Measurements from ENCODE around the gene RBPJL. TPM values are rescaled to one million over a fixed set of nuclear protein-coding genes. Genes with fewer than 3 reads are reported as not detected.

The RBPJL gene
- total RNA-seq, 1 donor from 2014 or later = not detected

- no peak overlapping the region for H3K4me3 ChIP-seq
- H3K9me3 ChIP-seq = no peaks in the 10 kb centered on the region
- ATAC-seq (no peak), DNase-seq (no peak)
- H3K27ac ChIP-seq = no peak overlapping the region
- H3K36me3 ChIP-seq = no peaks in the 10 kb centered on the region
- TF ChIP-seq, protein P1, sequence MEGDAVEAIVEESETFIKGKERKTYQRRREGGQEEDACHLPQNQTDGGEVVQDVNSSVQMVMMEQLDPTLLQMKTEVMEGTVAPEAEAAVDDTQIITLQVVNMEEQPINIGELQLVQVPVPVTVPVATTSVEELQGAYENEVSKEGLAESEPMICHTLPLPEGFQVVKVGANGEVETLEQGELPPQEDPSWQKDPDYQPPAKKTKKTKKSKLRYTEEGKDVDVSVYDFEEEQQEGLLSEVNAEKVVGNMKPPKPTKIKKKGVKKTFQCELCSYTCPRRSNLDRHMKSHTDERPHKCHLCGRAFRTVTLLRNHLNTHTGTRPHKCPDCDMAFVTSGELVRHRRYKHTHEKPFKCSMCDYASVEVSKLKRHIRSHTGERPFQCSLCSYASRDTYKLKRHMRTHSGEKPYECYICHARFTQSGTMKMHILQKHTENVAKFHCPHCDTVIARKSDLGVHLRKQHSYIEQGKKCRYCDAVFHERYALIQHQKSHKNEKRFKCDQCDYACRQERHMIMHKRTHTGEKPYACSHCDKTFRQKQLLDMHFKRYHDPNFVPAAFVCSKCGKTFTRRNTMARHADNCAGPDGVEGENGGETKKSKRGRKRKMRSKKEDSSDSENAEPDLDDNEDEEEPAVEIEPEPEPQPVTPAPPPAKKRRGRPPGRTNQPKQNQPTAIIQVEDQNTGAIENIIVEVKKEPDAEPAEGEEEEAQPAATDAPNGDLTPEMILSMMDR (IDR thresholded peaks at IDR 0.05) = no peak
- intact Hi-C loops (cut with DNase I) = loop anchor here (5.0 kb wide), 1 partner anchor 119 kb away; no protein-coding TSS in a partner anchor
- no peaks in the 10 kb centered on the region for H3K4me1 ChIP-seq
- peaks cover 28% of the 10 kb centered on the region for H3K27me3 ChIP-seq (ENCODE audit: low read depth)
Observed at GRCh38 chr20:45318386-45318939, 11.8 kb downstream of the RBPJL start.

DNA sequence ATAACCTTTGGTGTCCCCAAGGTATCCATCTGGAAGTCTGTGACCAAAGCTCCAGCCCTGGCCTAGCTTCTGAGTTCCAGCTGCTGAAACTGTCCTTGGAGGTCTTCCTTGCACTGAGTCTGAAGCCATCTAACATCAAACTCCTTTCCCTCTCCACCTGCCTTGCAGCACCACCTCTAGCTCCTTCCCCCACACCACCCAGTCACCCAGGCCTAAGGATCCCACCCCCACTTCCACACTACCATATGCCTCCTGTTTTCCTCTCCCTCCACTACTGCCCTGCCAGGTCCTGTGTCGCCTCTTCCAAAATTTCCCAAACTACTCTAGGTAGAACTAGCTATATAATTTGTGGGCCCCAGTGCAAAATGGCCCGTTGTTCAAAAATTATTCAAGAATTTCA is 12.3 kb downstream of the RBPJL start:
- ATAC-seq = no peak
- H3K9me3 ChIP-seq = no peaks in the 10 kb centered on the region
- no peak overlapping the region for H3K27ac ChIP-seq
- intact Hi-C loops (cut with DNase I) = loop anchor here (5.0 kb wide), 1 partner anchor 118 kb away; no protein-coding TSS in a partner anchor
- no peaks in the 10 kb centered on the region for H3K4me1 ChIP-seq
- DNase-seq = no peak
- H3K4me3 ChIP-seq = no peak overlapping the region
- TF ChIP-seq, protein P1 (IDR thresholded peaks at IDR 0.05) = no peak
- no peaks in the 10 kb centered on the region for H3K36me3 ChIP-seq
- H3K27me3 ChIP-seq (ENCODE audit: low read depth) = peaks cover 23% of the 10 kb centered on the region

GRCh38 chr20:45320948-45321595 is 14.4 kb downstream of the RBPJL start:
- peaks cover 8% of the 10 kb centered on the region for H3K27me3 ChIP-seq (ENCODE audit: low read depth)
- no peak overlapping the region for H3K27ac ChIP-seq
- H3K36me3 ChIP-seq = peaks cover 4% of the 10 kb centered on the region
- DNase-seq (no peak), ATAC-seq (peak in 1 of 2 donors; percentile 31)
- TF ChIP-seq, protein P1 (IDR thresholded peaks at IDR 0.05) = no peak
- intact Hi-C loops (cut with DNase I) = no loop called here
- no peaks in the 10 kb centered on the region for H3K9me3 ChIP-seq
- no peaks in the 10 kb centered on the region for H3K4me1 ChIP-seq
- H3K4me3 ChIP-seq = no peak overlapping the region

DNA sequence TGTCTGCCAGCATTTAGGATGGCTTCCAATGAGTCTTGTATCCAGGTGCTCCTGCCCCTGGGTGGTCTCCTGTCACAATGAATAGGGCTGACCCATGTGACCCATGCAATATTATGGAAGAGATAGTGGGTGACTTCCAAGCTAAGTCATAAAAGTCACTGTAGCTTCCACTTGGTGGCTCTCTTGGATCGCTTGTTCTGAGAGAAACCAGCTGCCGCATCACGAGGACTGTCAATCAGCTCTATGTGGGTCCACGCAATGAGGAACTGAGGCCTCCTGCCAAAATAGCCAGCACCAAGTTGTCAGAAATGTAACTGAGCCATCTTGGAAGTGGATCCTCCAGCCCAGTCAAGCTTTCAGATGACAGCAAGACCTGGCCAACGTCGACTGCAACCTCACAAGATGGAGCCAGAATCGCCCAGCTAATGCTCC is 16.3 kb downstream of the RBPJL start:
- H3K9me3 ChIP-seq = no peaks in the 10 kb centered on the region
- H3K27me3 ChIP-seq (ENCODE audit: low read depth) = no peaks in the 10 kb centered on the region
- no peak overlapping the region for H3K27ac ChIP-seq
- H3K4me1 ChIP-seq = no peaks in the 10 kb centered on the region
- peak; percentile 78 for DNase-seq
- intact Hi-C loops (cut with DNase I) = no loop called here
- H3K36me3 ChIP-seq = peaks cover 22% of the 10 kb centered on the region
- ATAC-seq = peak; percentile 69 to 77
- TF ChIP-seq, protein P1 (IDR thresholded peaks at IDR 0.05) = peak; percentile 33
- no peak overlapping the region for H3K4me3 ChIP-seq

DNA sequence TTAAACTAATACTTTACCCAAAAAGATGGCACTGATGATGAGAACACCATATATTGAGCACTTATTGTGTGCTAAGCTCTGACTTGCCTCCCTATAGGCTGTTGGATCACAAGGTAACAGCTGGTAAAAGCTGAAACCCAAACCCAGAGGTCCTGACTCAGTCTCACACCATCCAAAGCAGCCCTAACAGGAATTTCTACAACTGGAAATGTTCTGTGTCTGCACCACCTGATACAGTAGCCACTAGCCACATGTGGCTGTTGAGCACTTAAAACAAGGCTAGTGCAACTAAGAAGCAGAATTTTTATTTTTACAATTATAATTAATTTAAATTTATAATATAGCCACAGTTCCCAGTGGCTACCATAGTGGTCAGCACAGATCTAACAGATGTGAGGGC is 17.1 kb downstream of the RBPJL start:
- ATAC-seq (peak; percentile 11 to 19), DNase-seq (no peak)
- TF ChIP-seq, protein P1 (IDR thresholded peaks at IDR 0.05) = no peak
- Histone ChIP-seq H3K9me3 (no peaks in the 10 kb centered on the region), H3K36me3 (peaks cover 30% of the 10 kb centered on the region), H3K4me3 (no peak overlapping the region), H3K27ac (no peak overlapping the region), H3K4me1 (no peaks in the 10 kb centered on the region), H3K27me3 (ENCODE audit: low read depth) (no peaks in the 10 kb centered on the region)
- intact Hi-C loops (cut with DNase I) = no loop called here
